Astrocyte of the cerebellum (primary cell): Measurements from ENCODE around the gene EXOSC7.

Source experiments
- DNase-seq: peaks from one replicate; pipeline ENCODE4 v3.0.0-alpha.2; 2011; ENCODE audit warnings: low read depth
- H3K4me3 ChIP-seq: 2 replicates; pipeline ENCODE4 v1.5.1; 2011; ENCODE audit warnings: mild to moderate bottlenecking, low read depth, low read length, moderate library complexity
- CTCF ChIP-seq: IDR thresholded peaks from 2 replicates; pipeline ENCODE4 v1.5.1; 2012; ENCODE audit warnings: low read length, low read depth, moderate library complexity, mild to moderate bottlenecking; ENCODE audit errors: missing control alignments
- in situ Hi-C: cut with HindIII; loops from 2 replicates; pipeline ENCODE4 v1.10.0; 2017; ENCODE audit warnings: low sequenced_read_pairs

The EXOSC7 gene

GRCh38 chr3:44960387-44961026 is 15.5 kb upstream of the EXOSC7 start:
- no peak for TF ChIP-seq CTCF
- no peak overlapping the region for H3K4me3 ChIP-seq
- DNase-seq = no peak
- in situ Hi-C loops = no loop called here

GRCh38 chr3:44961888-44962287 is 14.2 kb upstream of the EXOSC7 start:
- in situ Hi-C loops = no loop called here
- DNase-seq = no peak
- no peak overlapping the region for H3K4me3 ChIP-seq
- TF ChIP-seq CTCF = no peak

DNA sequence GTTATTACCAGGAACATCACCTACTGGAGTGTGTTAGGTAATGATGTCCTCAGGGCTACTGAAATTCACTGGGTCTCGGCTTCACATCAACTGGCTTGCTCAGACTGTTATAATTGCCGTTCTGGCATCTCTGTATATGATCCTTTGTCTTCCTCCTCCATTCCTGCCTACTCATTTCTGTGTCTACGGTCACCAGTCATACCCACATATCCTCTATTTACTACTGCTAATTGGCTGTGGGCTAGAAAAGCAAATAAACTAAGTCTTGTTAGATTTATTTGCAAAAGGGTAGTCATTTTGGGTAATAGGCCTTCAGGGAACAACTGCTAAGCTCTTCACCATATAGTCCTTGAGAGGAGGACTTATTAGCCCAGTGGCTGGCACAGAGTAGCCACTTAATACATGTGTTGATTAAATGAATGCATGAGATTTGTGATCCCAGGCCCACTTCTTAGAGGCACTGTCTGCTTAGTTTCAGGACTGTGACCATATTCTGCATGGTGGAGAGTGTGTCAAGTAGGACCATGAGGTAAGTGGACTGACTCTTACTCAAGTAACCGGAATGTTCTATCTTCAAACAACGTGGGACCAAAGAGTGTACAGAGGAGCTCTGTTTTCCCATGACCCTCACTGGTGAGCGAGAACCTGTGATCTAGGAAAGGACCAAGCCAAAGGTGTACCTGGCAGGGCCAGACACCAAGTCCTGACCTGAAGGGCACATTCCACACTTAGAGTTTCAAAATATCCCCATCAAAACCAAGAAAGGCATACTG is 13.2 kb upstream of the EXOSC7 start:
- TF ChIP-seq CTCF = no peak
- in situ Hi-C loops = no loop called here
- H3K4me3 ChIP-seq = no peak overlapping the region
- DNase-seq = no peak

DNA sequence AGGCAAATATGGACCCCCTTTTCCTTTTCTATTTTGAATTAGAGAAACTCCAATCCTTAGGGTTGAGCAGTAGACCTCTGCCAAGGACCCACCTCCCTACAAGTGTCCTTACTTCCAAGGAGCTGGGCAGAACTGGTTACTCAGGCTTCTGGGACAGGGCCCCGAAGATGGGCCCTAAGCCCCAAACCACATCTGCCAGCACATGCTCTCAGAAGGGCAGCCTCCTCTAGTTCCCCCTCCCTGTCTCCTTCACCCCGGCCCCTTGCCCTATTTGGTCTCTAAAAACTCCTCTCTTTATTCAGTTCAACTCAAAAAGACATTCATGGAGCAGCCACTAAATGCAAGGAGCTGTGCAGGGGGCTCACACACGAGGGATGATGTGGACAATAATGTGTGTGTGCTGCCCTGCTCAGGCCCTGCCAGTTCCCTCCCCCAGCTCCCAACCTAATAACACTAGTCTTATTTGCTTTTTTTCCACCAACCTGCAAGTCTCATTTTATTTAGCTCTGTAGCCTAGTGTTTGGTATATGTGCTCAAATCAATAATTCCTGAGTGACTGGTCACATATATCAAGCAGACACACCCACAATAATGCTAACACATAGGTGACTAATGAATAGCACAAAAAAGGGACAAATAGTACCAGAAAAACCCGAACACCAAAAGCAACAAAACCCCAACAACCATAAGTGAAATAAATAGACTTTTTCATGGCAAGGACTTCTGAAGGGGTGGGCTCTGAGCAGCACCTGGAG is 12.3 kb upstream of the EXOSC7 start:
- H3K4me3 ChIP-seq = no peak overlapping the region
- no peak for TF ChIP-seq CTCF
- in situ Hi-C loops = no loop called here
- no peak for DNase-seq

GRCh38 chr3:44965165-44965564 is 10.9 kb upstream of the EXOSC7 start:
- no peak overlapping the region for H3K4me3 ChIP-seq
- DNase-seq = no peak
- in situ Hi-C loops = no loop called here
- TF ChIP-seq CTCF = no peak

DNA sequence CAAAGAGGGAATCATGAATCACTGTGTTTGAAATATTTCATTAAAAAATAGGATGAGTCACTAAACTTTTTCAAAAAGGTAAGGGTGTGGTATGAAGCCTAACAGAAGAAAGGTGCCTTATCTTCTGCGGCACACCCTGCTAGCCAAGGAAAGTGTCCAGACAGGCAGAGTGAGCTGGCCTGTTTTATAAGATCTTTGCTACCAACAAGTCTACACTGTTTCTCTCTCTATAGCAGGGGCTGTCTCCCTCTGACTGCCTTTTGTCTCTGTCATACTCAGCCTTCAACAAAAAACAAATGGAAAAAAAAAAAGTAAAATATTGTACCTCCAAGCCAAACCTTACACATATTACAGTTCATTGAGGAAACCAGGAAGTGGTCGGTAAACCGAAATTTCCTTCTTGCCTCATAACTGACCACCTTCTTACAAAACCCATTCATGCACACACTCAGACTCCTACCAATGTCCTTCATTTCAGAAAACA is 9.2 kb upstream of the EXOSC7 start:
- no peak for DNase-seq
- in situ Hi-C loops = no loop called here
- H3K4me3 ChIP-seq = no peak overlapping the region
- TF ChIP-seq CTCF = no peak
